ENCODE measurements around the gene ARHGAP26. TPM values are rescaled to one million over a fixed set of nuclear protein-coding genes. Genes with fewer than 3 reads are reported as not detected.
A peak's percentile ranks its signal among the peaks of the same experiment; 100 is the strongest.

The ARHGAP26 gene
- total RNA-seq, 1 donor from 2014 or later, result 42.1 TPM

DNA sequence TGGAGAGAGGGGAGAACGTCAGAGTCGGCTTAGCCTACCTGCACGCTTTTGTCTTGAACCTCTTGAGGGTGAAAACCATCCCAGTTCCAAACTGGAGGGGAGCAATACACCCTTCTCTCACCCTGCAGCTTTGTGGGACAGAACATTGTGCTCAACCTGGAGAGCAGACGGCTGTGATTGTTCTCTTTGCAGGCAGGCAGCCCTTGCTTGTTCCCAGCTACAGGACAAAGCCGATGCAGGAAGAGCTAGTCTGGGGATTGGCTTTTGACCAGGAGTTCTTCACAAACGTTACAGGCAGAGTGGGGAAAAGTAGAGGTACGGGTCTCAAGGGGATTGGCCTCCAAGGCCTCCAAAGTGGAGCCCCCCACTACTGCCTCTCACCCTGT lies 33.9 kb upstream of the ARHGAP26 start:
- H3K27ac ChIP-seq, result no peak overlapping the region
- ATAC-seq (no peak), DNase-seq (no peak)
- peaks cover 6% of the 10 kb centered on the region for H3K4me1 ChIP-seq
- H3K9me3 ChIP-seq, result no peaks in the 10 kb centered on the region
- H3K4me3 ChIP-seq, result no peak overlapping the region
- H3K27me3 ChIP-seq (ENCODE audit: low read depth), result no peaks in the 10 kb centered on the region
- no peaks in the 10 kb centered on the region for H3K36me3 ChIP-seq
- TF ChIP-seq, protein P1, sequence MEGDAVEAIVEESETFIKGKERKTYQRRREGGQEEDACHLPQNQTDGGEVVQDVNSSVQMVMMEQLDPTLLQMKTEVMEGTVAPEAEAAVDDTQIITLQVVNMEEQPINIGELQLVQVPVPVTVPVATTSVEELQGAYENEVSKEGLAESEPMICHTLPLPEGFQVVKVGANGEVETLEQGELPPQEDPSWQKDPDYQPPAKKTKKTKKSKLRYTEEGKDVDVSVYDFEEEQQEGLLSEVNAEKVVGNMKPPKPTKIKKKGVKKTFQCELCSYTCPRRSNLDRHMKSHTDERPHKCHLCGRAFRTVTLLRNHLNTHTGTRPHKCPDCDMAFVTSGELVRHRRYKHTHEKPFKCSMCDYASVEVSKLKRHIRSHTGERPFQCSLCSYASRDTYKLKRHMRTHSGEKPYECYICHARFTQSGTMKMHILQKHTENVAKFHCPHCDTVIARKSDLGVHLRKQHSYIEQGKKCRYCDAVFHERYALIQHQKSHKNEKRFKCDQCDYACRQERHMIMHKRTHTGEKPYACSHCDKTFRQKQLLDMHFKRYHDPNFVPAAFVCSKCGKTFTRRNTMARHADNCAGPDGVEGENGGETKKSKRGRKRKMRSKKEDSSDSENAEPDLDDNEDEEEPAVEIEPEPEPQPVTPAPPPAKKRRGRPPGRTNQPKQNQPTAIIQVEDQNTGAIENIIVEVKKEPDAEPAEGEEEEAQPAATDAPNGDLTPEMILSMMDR (IDR thresholded peaks at IDR 0.05), result no peak
- intact Hi-C loops (cut with DNase I), result no loop called here

DNA sequence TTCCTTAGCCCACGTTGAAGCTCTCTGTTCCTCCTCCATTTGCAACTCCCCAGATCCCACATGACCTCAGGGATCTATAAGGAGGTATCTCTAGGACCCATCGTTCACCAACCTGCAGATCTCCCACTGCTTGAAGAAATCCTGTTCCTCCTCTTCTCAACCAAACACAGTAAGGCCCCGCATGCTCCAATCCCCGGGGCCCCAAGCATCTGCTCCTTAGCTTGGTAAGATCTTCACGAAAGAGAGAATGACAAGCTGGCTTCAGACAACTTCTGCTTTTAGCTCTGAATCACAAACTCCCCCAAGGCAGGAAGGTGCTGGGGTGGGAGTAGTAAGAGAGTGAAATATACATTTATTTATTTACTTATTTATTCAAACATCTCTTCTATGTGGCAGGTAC lies 33.0 kb upstream of the ARHGAP26 start:
- no peak overlapping the region for H3K27ac ChIP-seq

DNA sequence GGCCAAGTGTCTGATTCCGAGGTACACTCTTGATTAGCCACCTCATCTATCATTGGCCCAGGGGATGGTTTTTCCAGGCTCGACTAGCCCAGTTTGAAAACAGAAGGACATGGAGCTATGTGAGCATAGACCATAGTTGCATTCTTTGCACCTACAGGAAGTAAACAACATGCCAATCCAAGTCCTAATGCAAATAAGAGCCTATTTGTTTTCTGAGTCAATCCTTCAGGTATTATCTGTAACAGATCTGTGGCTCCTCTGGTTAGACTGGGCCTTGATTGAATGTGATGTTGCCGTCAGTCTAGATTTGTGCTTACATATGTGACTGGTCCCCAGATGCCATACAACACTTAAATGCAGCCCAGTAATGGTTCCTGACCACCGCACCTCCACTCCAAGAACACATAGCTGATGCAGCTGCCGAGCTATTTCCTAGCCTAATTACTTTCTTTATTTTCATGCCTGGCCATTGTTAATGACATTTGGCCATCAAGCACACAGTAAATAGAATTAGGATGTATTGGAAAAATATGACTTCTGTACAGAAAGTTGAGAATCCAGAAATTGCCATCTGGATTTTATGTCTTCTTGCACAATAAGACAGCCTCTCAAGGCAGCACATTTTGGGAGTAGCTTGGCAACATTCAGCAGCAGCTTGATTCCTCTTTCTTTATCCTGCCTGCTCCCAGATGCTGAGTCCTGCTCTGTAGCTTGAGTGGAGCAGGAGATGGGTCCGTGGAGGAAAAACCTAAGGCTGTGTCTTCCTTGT lies 29.5 kb upstream of the ARHGAP26 start:
- H3K27me3 ChIP-seq (ENCODE audit: low read depth), result no peaks in the 10 kb centered on the region
- H3K4me1 ChIP-seq, result peaks cover 13% of the 10 kb centered on the region
- TF ChIP-seq, protein P1 (IDR thresholded peaks at IDR 0.05), result no peak
- DNase-seq (no peak), ATAC-seq (no peak)
- no peak overlapping the region for H3K4me3 ChIP-seq
- H3K9me3 ChIP-seq, result no peaks in the 10 kb centered on the region
- intact Hi-C loops (cut with DNase I), result no loop called here
- H3K27ac ChIP-seq, result no peak overlapping the region
- H3K36me3 ChIP-seq, result no peaks in the 10 kb centered on the region

More for the DNA sequence above, 33.0 kb upstream of the ARHGAP26 start:
- TF ChIP-seq, protein P1 (IDR thresholded peaks at IDR 0.05), result no peak
- no peaks in the 10 kb centered on the region for H3K27me3 ChIP-seq (ENCODE audit: low read depth)
- ATAC-seq (no peak), DNase-seq (no peak)
- H3K4me1 ChIP-seq, result peaks cover 6% of the 10 kb centered on the region
- no peaks in the 10 kb centered on the region for H3K36me3 ChIP-seq
- no peaks in the 10 kb centered on the region for H3K9me3 ChIP-seq
- no peak overlapping the region for H3K4me3 ChIP-seq
- intact Hi-C loops (cut with DNase I), result no loop called here

DNA sequence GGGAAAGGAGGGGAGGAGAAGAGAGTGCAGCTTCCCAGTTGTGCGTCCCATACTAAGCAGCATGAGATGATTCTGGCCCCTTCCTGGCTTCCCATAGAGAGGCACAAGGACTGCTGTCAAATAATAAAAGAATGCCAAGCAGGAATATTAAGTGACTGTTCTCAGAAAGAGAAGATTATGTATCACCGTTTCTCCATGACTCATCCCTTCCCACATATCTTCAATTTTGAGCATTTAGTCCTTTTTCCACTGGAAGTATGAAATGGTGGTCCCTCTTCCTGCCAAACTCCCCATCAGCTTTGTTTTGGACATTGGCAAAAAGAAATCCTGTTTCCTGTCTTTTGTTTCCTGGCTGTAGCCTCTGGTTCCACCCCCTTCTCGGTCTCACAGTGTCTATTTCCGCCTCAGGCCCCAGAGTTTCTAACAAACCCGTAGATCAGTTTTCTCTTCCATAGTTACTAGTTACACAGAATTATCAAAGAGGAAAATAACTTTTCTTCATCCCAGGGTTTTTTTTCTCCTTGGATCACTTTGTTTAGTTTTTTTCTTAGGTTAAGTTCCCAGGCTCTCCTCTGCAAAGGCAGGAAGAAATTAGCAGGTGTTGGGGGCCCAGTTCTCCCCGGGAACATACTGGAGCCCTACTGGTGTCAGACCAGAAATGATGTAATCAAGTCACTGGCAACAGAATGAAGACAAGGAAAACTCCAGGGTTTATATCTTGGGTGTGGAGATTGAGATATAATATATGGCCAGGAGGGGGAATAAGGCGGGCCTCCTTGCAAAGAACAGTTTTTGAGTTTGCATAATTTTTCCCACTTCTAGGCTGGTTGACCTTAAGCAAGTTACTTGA lies 26.4 kb upstream of the ARHGAP26 start:
- intact Hi-C loops (cut with DNase I), result no loop called here
- DNase-seq (no peak), ATAC-seq (peak in 1 of 2 donors; percentile 33)
- Histone ChIP-seq H3K4me1 (peaks cover 28% of the 10 kb centered on the region), H3K4me3 (no peak overlapping the region), H3K27ac (peak overlapping the region; percentile 63), H3K9me3 (no peaks in the 10 kb centered on the region), H3K36me3 (no peaks in the 10 kb centered on the region), H3K27me3 (ENCODE audit: low read depth) (no peaks in the 10 kb centered on the region)
- TF ChIP-seq, protein P1 (IDR thresholded peaks at IDR 0.05), result no peak

DNA sequence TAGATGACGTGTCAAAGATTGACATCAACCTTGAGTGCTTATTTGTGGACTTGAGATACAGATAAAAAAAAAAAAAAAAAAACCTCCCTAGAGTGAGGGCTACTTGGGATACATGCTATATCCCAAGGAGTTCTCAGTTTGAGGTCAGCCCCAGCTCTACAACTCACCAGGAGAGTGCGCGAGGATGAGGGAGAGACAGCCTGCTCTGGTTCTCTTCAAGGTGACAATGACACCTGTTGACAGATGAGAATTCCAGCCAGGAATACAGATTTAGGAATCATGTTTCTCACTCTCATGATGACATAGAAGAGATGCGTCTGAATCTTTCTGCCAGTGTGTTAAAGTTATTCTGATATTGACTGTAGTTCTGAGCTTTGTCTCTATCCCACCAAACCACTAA lies 24.9 kb upstream of the ARHGAP26 start:
- DNase-seq, result no peak

More for the DNA sequence above, 24.9 kb upstream of the ARHGAP26 start:
- intact Hi-C loops (cut with DNase I), result no loop called here
- H3K4me1 ChIP-seq, result peaks cover 41% of the 10 kb centered on the region
- H3K36me3 ChIP-seq, result no peaks in the 10 kb centered on the region
- no peak overlapping the region for H3K27ac ChIP-seq
- H3K27me3 ChIP-seq (ENCODE audit: low read depth), result no peaks in the 10 kb centered on the region
- no peak overlapping the region for H3K4me3 ChIP-seq
- no peak for ATAC-seq
- TF ChIP-seq, protein P1 (IDR thresholded peaks at IDR 0.05), result no peak
- H3K9me3 ChIP-seq, result no peaks in the 10 kb centered on the region
